Putamen (tissue), 1 donor: ENCODE data around the gene MSLN.
"Not testable (repeated sequence)": the region's sequence is repeated elsewhere in the genome, so short reads cannot be mapped to it uniquely, and the experiment has no call there.

Source experiments
- DNase-seq: peaks from one replicate; pipeline ENCODE4 v3.0.0-alpha.2; 2016; ENCODE audit warnings: low spot score

The MSLN gene

DNA sequence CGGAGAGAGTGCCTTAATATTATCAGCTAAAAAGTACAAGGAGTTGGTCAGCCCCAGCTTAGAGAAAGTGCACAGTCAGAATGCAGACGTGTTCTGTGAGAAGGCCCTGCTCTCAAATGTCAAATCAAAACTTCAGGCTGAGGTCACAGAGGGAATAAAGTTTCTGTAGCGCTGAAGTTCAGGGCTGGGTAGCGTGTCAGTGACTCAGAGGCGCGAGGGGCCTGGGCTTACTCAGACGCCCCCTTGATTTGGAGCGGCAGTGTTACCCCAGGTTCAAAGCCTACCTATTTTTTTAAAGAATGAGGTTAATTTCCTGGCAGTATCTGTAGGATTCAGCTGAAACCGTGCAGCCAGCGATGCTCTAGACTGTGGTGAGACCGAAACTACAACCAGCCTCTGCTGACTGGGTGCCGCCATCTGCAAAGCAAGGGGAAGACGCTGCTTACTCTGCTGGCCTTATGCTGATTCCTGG, 24.5 kb upstream of the MSLN start:
- DNase-seq, result no peak

DNA sequence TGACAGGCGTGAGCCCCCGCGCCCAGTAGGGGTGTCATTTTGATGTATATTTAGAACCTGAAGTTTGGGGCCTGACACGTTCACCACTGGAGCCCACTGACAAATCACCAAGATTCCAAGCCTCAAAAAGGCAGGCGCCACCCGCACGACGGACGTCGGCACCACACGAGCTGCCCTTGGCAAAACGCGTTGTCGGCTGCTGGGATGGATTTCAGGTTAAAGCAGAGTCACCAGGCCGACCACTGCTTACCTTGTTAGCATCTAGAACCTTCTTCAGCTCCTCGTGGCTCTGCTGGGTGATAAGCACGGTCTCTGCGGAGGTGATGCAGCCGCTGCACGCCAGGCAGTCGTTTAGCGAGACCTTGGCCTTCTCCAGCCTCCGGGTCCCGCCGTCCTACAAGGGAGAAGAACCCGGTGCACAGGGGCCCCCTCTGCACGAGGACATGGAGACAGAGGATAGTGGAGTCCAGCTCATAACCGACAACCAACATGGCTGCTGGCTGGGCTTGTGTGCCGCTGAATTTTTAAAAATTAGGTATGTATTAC, 23.5 kb upstream of the MSLN start:
- DNase-seq, result no peak

DNA sequence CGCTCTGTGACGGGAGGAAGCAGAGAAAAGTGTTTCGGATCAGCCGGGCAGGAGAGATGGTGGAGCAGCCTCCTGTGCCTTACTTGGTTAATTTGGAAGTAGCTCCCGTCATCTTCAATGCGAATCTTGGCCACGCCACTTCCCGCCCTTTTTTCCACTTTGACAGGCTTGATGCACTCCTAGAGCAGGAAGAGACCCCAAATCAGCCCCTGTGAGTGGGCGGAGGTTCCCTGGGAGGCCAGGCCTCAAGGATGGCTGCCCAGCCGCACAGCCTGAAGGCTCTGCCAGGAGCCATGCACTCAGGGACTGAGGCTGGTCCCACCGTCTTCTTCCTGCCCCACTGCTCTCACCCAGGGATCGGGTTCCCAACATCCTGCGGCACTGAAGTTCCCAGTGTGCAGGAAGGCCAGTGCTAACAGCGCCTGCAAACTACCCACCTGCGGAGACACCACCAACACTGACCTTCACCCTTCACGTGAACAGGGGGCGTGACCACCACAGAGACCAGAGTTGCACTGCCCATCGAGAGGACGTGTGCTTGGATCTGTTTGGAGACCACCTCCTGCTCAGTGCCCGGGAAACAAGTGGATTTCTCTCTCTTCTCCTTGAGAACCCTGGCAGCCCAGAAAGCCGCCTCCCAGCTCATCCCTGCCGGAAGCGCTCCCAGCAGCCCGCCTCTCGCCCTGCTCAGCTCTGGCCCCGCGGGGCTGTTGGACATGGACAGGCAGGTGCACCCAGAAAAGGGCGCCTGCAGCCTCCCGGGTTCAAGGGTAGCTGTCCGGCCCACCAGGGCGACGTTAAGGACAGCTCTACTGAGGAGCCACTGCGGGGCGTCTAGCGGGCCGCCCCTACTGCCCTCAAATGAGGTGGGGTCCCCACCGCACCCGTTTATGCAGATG, 20.7 kb upstream of the MSLN start:
- no peak for DNase-seq

DNA sequence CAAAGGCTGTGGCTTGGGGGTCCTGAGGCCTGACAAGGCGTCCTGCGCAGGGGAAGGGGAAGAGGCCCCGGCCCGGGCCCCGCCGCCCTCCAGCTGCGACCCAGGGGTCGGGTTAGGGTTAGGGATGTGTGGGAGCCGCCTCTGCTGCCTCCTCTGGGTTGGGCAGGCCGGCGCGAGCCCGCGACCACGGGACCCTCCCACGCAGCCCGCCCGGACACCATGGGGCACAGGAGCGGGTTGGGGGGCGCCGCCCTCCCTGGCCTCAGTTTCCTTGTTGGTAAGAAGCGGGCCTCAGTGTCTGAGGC, 20.1 kb upstream of the MSLN start:
- no peak for DNase-seq

DNA sequence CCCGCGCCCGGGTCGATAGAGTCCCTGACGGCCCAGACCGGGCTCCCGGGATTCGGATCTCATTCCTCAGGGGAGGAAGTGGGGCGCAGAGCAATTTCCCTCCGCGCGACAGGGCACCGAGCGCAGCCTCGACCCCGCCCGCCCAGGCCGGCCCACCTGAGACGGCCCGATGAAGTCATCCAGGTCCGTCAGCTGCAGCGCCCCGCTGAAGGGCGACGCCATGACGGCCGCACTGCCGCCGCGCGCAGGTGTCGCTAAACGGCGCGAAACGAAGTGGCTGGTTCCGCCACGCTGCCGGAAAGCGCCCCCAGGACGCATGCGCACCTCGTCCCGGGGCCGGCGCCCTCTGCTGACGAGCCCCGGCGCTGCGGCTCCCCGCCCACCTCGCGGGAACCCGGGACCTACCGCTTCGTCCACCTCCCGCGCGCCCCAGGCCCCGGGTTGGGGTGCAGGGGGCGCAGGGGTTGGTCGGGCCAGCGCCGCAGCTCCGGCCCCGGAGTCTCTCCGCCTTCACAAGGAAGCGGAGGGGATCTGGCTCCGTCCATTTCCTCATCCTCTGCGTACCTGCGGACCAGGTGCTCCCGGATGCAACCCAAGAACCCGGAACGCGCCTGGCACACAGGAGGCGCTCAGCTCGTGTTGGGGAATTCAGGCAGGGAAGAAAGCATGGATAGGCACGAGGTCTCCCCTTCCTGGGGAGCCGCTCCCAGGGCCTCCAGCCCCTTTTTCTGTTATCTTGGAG, 19.6 kb upstream of the MSLN start, which contains the start of gene CIAO3:
TSS of gene CIAO3 (minus strand) at position 234 of the 742 bp plus-strand sequence. CDS start at position 222, 12 bp downstream.
- no peak for DNase-seq

DNA sequence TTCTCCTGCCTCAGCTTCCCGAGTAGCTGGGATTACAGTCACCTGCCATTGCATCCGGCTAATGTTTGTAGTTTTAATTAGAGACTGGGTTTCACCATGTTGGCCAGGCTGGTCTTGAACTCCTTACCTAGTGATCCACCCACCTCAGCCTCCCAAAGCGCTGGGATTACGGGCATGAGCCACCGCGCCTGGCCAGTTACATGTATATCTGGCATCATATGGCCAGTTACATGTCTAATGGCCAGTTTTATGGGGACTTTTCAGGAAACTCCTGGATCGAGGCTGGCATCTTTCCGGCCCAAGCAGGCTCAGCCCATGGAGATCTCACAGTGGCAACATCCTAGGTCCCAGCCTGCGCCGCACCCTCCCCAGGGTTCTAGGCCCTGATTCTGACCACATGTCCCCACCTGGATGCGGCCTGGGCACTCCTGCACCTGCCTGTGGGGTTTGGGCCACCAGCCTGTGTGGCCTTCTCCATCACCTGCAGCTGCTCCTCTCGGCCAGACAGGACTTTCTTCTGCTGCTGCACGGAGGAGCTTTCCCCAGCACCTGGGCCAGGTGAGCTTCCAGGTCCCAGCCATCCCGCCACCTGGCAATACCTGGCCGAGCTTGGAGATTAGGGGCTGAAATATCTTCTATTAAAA, 18.4 kb upstream of the MSLN start:
- no peak for DNase-seq

DNA sequence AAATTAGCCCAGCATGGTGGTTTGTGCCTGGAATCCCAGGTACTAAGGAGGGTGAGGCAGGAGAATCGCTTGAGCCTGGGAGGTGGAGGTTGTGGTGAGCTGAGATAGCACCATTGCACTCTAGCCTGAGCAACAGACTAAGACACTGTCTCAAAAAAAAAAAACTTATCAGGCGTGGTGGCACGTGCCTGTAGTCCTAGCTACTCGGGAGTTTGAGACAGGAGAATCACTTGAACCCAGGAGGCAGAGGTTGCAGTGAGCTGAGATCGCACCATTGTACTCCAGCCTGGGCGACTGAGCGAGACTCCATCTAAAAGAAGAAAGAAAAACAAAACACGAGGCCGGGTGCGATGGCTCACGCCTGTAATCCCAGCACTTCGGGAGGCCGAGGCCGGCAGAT, 17.6 kb upstream of the MSLN start:
- DNase-seq, result not testable (repeated sequence)

DNA sequence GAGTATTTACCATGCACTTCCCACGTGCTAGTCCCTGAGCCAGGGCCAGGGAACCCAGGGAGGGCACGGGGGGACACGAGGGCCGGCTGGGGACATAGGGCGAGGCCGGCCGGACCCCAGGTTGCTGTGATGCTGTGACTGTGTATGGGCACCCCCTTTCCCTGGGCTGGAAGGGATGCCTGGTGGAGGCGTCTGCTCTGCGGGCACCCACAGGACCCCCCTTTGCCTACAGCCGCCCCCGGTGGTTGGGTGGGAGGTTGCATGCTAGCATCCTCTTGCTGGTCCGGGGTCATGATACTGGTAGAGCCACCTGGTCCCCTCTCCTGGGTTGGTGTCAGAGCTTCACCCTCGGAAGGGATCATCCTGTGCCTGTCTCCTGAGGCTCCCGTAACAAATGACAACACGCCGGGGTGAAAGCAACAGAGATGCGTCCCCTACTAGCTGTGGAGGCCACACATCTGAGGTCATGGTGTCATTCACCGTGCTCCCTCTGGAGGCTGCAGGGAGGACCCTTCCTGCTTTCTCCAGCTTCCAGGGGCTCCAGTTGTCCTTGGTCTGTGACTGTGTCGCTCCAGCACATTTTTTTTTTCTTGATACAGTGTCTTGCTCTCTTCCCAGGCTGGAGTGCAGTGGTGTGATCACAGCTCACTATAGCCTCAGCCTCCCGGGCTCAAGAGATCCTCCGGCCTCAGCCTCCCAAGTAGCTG, 16.6 kb upstream of the MSLN start:
- DNase-seq, result no peak

DNA sequence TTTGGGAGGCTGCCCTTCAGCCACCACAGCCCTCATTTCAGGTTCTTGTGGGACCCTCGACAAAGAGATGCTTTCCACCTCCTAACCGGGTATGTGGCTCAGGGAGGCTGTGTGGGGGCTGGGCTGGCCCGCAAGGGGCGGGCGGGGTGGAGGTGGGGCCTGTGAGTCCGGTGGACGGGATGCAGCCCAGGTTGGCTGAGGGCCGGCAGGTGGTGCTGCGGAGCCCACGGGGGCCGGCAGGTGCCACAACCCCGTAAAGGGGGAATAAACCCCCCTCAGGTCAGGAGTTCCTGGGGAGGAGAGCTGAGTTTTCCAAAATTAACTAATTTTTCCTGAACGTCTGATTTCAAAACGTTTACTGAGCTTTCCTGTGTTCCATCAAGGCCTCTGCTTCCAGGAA, 14.8 kb upstream of the MSLN start:
- DNase-seq, result no peak

DNA sequence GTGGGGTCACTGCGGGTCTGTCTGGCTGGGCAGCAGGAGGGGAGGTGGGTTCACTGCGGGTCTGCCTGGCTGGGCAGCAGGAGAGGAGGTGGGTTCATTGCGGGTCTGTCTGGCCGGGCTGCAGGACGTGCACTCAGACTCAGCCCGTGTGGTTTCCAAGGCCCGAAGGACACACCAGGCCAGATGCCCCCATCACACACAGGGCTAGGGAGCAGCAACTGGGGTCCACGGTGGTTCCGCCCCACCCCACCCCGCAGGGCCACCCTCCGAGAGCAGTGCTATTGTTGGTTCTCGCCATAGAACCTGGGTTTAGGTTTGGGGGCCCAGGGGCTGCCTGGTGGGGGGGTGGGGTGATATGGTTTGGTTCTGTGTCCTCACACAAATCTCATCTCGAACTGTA, 13.9 kb upstream of the MSLN start:
- DNase-seq, result no peak

DNA sequence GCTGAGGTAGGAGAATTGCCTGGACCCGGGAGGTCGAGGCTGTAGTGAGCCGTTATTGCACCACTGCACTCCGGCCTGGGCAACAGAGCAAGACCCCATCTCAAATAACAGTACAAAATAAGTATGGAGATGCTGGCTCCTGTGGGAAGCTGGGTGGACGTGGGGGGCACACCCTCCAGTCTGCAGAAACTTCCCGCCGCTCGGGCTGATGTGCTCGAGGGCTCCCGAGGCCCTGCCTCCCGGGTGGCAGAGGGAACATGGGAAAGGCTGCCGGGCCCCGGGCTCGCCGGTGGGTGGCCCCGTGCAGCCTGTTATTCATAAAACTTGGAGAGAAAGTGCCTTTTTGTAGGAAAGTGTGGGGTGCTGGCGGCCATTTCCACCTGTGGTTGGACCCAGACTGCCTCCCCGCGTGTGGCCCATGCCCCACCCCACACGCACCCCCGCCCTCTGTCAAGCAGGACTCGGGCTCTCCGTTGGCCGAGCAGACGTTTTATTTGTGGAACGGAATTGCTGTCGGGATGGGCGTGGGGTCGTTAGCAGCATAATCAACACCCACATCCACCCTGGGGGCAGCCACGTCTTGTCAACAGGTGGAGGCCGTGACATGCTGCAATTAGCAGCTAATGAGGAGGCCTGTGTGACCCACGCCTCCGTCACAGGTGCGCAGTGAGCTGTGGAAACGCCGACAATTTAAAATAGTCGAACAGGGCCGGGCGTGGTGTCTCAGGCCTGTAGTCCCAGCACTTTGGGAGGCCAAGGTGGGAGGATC, 12.4 kb upstream of the MSLN start:
- no peak for DNase-seq

DNA sequence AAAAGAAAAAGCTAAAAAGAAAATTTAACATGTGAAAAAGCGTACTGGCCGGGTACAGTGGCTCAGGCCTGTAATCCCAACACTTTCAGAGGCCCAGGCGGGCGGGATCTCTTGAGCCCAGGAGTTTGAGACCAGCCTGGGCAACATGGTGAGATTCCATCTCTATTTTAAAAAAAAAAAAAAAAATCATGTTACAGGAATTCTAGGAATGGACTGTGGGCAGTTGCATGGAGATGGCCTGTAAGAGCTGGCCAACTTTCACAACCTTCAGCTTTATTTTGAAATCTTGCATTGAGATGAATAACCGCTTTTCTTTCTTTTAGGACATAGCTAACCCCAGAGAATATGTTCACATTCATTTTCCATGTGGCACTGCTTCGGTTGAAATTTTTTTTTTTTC, 11.5 kb upstream of the MSLN start:
- no peak for DNase-seq

DNA sequence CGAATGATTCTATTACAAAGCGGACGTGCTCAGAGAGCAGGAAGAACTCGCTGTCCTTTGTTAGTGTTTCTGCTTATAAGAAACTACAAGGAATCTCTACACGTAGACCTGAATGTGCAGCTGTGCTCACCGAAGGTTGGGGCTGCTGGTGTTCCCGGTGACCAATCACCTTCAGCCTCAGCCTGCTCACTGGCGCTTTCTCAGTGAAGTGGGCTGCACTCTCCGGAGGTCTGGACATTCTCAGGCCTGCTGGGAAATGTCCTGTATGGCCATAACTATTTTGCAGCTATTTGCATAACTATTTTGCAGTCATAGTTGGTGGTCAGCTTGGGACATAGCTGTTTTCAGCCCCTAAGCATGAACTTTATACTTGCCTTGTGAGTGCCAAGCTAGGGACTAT, 10.0 kb upstream of the MSLN start:
- no peak for DNase-seq

DNA sequence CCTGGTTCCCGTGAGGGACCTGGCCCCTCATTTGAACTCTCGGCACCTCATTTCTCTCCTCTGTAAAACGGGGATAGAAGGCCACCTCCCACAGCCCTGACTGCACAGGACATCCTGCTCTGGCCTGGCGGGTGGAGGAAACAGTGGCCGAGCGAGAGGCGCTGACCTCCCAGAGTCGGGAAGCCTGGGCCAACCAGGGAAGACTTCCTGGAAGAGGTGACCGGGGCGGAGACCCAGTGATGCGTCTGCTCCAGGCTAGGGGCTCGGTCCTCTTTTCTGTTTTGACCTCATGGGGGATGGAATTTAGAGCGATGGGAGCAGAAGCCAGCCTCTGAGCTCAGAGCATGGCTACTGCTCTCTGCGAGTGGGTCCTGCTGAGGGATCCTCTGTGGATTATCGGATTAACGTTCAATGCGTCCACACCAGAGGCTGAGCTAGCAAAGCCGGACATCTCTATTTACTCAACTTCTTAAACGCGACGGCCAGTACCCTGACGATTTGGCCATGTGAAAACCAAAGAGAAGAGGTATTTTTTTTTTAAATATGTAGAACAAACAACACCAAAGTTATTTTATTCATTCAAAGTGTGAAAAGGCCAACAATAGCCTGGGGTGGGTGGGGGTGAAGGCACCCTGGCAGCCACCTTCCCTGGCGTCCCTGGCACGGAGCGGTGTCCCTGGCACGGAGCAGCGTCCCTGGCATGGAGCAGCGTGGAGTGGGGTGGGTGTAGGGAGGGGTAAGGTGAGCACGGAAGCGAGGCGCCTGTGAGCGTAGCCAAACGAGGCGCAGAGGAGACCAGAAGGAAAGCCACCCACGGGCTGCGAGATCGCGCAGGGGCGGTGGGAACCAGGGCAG, 9.2 kb upstream of the MSLN start:
- no peak for DNase-seq

DNA sequence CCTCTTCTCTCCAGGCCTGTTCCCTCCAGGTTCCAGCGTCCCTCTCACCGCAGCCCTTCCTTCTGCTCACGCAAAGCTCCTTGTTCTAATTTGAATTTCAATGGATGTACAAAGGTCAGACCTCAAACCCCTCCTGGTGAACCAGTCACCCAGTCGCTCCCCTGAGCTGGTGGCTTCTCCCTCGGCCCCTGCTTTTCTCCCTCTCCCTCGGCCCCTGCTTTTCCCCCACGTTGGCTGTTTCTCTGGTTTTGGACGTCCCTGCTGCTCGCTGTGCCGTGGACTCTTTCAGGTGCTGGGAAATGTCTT, 8.6 kb upstream of the MSLN start:
- no peak for DNase-seq

DNA sequence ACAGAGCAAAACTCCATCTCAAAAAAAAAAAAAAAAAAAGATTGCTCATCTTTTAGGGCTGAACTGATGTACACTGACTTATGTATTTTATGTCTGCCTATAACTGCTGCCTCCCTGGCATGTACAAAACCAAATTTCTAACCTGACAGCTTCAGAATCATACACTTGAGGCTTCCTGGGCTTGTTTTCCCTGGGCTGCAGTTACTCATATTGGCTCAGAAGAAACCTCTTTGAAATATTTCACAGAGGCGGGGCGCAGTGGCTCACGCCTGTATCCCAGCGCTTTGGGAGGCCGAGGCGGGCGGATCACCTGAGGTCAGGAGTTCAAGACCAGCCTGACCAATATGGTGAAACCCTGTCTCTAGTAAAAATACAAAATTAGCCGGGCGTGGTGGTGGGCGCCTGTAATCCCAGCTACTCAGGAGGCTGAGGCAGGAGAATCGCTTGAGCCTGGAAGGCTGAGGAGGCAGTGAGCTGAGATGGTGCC, 6.4 kb upstream of the MSLN start:
- DNase-seq, result not testable (repeated sequence)

DNA sequence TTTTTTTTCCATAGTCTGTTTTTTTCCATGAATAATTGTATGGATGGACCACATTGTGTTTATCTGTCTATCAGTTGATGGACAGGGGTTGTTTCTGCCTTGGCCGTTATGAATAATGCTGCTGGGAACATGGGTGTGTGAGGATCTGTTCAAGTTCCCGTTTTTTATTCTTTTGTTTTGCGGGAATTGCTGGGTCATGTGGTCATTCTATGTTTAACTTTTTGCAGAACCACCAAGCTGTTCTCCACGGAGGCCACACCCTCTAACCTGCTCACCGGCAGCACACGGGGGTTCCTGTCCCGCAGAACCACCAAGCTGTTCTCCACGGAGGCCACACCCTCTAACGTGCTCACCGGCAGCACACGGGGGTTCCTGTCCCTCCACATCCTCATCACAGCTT, 5.9 kb upstream of the MSLN start:
- DNase-seq, result no peak

DNA sequence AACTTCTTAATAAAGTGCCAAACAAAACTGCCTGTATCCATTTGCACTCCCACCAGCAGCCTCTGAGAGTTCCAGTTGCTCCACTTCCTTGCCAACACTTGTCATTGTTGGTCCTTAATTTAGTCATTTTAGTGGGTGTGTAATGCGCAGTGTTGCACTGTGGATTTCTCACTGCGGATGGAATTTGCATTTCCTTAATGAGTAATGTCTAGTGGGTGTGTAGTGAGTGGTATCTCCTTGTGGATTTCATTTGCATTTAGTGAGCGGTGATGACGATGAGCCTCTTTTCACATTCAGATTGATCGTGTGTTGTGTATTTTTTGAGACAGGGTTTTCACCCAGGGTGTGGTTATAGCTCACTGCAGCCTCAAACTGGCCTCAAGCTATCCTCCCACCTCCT, 4.1 kb upstream of the MSLN start:
- no peak for DNase-seq

DNA sequence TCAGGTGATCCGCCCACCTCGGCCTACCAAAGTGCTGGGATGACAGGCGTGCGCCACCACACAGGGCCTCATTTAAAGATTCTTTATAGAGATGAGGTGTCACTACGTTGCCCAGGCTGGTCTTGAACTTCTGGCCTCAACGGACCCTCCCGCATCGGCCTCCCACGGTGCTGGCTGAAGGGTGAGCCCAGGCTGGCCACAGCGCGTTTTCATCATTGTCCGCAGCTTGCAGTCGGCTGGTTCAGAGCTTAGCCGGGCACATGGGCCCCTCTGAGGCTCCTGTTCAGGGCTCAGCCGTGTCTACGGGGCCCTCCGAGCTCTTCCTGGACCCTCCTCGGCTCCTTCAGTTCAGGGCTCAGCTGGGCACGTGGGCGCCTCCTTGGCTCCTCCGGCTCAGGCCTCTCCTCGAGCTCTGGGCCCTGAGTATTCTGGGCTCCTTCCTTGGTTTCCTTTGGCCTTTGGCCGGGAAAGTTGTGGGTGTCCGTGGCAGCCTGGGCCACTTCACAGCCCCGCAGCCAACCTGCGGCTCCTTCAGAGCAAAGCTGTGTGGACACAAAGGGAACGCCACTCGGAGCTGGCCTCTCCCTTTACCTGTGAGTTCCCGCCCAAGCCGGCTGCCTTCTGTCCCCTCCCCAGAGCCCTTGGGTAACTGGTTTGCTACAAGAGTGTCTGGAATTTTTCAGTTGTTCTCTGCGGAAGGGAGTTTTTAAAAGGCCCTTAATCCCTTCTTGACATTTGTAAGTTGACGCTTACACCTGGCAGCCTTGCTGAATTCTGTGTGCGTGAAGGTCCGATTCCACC, 1.2 kb upstream of the MSLN start:
- DNase-seq, result no peak
